Measurements from ENCODE around the gene POFUT1.
A peak's percentile ranks its signal among the peaks of the same experiment; 100 is the strongest.

Gene POFUT1

GRCh38 chr20:32235331-32236047, 27.8 kb downstream of the POFUT1 start:
- no peak for DNase-seq (ENCODE audit: low read depth)
- no peak overlapping the region for H3K4me3 ChIP-seq (ENCODE audit: low read length)
- TF ChIP-seq CTCF (conservative IDR thresholded peaks at IDR 0.05; ENCODE audit: low read depth, low read length): no peak

- H3K4me3 ChIP-seq (ENCODE audit: low read length): no peak overlapping the region
- TF ChIP-seq CTCF (conservative IDR thresholded peaks at IDR 0.05; ENCODE audit: low read depth, low read length): no peak
- DNase-seq (ENCODE audit: low read depth): no peak
These were observed 28.4 kb downstream of the POFUT1 start for GRCh38 chr20:32236048-32236533.

DNA sequence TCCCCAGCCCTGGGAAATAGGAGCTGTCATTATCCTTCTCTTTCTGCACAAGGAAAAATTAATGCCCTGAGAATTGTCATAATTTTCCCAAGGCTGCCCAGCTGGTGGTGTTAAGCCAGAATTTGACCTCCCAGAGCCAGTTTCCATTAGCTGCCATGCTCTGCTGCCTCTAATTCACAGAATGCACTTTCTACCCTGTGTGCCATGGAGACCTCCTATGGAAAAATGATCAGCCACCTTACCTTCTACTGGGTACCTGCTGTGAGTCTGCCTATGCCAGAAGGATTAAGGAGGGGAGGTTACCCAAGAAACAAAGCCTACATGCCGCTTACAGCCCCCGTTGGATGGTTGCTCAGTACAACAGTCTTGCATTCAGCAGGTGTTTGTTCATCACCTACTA, 29.1 kb downstream of the POFUT1 start:
- no peak overlapping the region for H3K4me3 ChIP-seq (ENCODE audit: low read length)
- DNase-seq (ENCODE audit: low read depth): no peak
- no peak for TF ChIP-seq CTCF (conservative IDR thresholded peaks at IDR 0.05; ENCODE audit: low read depth, low read length)

DNA sequence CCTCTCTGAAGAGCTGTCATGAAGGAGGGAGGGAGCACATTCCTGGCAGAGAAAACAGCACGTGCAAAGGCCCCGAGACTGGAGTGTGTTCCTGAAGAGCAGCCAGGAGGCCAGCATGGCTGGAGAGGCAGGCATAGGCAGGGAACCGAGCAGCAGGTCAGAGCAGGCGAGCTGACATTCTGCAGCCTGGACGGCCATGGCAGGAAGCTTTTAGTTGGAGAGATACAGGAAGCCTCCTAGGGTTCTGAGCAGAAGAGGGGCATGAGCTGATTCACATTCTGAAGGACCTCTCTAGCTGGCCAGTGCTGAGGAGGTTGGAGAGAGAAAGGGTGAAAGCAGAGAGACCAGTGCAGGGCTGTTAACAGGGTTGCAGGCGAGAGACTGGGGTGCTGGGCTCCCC, 29.7 kb downstream of the POFUT1 start:
- TF ChIP-seq CTCF (conservative IDR thresholded peaks at IDR 0.05; ENCODE audit: low read depth, low read length): no peak
- no peak overlapping the region for H3K4me3 ChIP-seq (ENCODE audit: low read length)
- DNase-seq (ENCODE audit: low read depth): no peak

- H3K4me3 ChIP-seq (ENCODE audit: low read length): no peak overlapping the region
- no peak for DNase-seq (ENCODE audit: low read depth)
- no peak for TF ChIP-seq CTCF (conservative IDR thresholded peaks at IDR 0.05; ENCODE audit: low read depth, low read length)
These were observed 31.1 kb downstream of the POFUT1 start for GRCh38 chr20:32238483-32239425.

DNA sequence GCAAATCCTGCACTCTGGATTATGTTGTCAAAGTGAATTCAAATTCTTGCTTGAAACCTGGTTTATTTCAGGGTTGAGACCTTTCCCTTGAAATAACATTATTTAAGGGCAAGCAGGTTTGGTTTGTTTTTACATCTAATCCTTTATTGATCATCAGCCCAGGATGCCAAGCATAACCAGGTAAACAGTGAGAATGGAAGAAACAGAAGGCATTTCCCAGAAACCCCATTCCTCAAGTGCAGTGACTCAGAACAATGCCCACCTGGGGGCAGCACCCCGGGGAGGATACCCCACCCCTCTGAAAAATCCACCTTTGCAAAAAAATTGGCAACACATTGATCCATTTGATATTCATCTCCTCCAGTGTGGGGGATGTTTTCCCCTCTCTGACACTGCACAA, 32.5 kb downstream of the POFUT1 start:
- peak; percentile 26 for TF ChIP-seq CTCF (conservative IDR thresholded peaks at IDR 0.05; ENCODE audit: low read depth, low read length)
- no peak for DNase-seq (ENCODE audit: low read depth)
- H3K4me3 ChIP-seq (ENCODE audit: low read length): no peak overlapping the region
